GM06990 (cell line): ENCODE results near the gene OTOP2.
"Not testable (repeated sequence)": the region's sequence is repeated elsewhere in the genome, so short reads cannot be mapped to it uniquely, and the experiment has no call there.

ENCODE experiments used
- DNase-seq: peaks from one replicate; pipeline ENCODE4 v3.0.0-alpha.2; 2011; ENCODE audit not compliant: insufficient read length; ENCODE audit errors: extremely low read depth
- H3K27me3 ChIP-seq: replicated peaks from 2 replicates; pipeline ENCODE4 v1.6.0; 2011; ENCODE audit warnings: low read length; ENCODE audit not compliant: control insufficient read depth, insufficient read depth
- H3K36me3 ChIP-seq: 2 replicates; pipeline ENCODE4 v1.5.1; 2011; ENCODE audit warnings: low read length; ENCODE audit not compliant: control insufficient read depth, insufficient read depth
- H3K4me3 ChIP-seq: replicated peaks from 2 replicates; pipeline ENCODE4 v1.5.1; 2011; ENCODE audit warnings: low read depth, mild to moderate bottlenecking, control low read depth, low read length
- TF ChIP-seq, protein P1 (sequence below): IDR thresholded peaks from 2 replicates; pipeline ENCODE4 v1.5.1; 2011; ENCODE audit warnings: low read length, control low read depth, mild to moderate bottlenecking, inconsistent platforms; ENCODE audit not compliant: insufficient read depth, poor library complexity, severe bottlenecking

Gene OTOP2

DNA sequence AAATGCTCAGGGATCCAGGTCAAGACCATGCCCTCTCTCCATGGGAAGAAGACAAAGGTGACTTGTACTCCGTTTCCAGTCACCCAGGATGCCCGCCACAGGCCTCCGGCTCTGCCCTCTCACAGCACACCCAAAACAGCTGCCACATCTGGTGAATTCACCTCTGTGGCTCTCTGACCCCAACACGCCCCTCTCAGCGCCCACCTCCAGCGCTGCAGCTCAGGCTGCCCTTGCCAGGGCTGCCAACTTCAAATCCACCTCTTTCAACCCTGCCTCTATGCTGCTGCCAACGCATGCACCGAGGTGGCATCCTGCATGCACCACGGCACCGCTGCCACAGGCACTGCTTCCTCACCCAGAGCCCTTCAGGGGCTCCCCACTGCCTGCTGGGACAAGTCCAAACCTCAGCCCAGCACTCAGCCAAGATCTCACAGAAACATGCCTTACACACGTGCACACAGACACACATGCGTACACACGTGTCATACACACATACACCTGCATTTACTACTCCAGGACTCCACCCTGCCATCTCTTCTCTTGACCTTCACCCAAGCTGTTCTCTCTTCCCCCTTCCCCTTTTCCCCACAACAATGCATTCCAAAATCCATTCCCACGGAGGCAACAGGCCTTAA is 41.0 kb downstream of the OTOP2 start:
- no peaks in the 10 kb centered on the region for H3K27me3 ChIP-seq
- H3K4me3 ChIP-seq = no peak overlapping the region
- TF ChIP-seq, protein P1, sequence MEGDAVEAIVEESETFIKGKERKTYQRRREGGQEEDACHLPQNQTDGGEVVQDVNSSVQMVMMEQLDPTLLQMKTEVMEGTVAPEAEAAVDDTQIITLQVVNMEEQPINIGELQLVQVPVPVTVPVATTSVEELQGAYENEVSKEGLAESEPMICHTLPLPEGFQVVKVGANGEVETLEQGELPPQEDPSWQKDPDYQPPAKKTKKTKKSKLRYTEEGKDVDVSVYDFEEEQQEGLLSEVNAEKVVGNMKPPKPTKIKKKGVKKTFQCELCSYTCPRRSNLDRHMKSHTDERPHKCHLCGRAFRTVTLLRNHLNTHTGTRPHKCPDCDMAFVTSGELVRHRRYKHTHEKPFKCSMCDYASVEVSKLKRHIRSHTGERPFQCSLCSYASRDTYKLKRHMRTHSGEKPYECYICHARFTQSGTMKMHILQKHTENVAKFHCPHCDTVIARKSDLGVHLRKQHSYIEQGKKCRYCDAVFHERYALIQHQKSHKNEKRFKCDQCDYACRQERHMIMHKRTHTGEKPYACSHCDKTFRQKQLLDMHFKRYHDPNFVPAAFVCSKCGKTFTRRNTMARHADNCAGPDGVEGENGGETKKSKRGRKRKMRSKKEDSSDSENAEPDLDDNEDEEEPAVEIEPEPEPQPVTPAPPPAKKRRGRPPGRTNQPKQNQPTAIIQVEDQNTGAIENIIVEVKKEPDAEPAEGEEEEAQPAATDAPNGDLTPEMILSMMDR = no peak
- no peak for DNase-seq
- no peaks in the 10 kb centered on the region for H3K36me3 ChIP-seq

DNA sequence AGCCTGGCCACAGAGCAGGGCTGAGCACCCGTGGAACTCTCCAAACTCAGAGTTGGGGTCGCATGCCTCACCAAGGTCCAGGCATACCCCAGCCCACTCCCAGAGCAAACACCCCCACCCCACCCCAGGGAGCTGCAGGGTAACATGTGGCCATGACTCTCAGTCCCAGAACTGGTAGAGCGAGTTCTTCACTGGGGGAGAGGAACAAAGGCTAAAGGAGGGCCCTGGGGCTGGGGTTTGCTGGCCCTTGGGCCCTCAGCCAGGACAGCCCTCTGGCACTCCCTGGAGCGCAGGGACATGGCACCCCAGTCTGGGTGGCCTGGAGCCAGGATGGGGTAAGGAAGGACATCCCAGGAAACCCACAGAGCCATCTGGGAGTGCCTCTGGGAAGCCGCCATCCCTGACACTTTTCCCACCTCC is 44.3 kb downstream of the OTOP2 start:
- DNase-seq = no peak
- TF ChIP-seq, protein P1 = no peak
- peaks cover 4% of the 10 kb centered on the region for H3K27me3 ChIP-seq
- no peaks in the 10 kb centered on the region for H3K36me3 ChIP-seq
- no peak overlapping the region for H3K4me3 ChIP-seq

DNA sequence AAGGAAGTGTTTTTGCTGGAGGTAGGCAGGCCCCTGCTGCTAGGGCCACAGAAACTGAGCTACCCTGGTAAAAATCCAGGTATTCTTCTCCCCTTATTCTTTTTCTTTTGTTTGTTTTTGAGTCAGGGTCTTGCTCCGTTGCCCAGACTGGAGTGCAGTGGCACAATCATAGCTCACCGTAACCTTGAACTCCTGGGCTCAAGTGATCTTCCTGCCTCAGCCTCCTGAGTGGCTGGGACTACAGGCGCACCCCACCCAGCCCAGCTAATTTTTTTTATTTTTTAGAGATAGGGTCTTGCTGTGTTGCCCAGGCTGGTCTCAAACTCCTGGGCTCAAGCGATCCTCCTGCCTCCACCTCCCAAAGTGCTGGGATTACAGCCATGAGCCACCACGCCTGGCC is 45.4 kb downstream of the OTOP2 start:
- H3K4me3 ChIP-seq, H3K36me3 ChIP-seq, DNase-seq, H3K27me3 ChIP-seq: not testable (repeated sequence)

DNA sequence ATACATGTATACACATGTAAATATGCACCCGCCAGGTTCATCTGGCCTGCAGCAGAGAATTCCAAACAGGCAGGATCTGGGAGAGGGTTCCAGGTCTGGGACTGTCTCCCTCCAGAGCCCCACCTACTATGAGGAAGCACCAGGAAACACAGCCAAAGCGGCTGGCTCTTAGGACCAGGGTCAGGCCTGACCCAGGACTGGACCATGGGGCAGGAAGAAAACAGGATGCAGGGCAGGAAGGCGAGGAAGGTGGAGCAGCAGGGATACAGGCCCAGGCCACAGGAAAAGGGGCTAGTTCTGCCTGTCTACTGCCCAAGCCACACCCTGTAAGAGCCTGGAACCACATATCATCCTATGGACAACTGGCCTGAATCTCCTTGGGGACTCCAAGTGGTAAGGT is 46.3 kb downstream of the OTOP2 start:
- DNase-seq = no peak
- H3K36me3 ChIP-seq = no peaks in the 10 kb centered on the region
- peaks cover 4% of the 10 kb centered on the region for H3K27me3 ChIP-seq
- TF ChIP-seq, protein P1 = no peak
- H3K4me3 ChIP-seq = no peak overlapping the region

DNA sequence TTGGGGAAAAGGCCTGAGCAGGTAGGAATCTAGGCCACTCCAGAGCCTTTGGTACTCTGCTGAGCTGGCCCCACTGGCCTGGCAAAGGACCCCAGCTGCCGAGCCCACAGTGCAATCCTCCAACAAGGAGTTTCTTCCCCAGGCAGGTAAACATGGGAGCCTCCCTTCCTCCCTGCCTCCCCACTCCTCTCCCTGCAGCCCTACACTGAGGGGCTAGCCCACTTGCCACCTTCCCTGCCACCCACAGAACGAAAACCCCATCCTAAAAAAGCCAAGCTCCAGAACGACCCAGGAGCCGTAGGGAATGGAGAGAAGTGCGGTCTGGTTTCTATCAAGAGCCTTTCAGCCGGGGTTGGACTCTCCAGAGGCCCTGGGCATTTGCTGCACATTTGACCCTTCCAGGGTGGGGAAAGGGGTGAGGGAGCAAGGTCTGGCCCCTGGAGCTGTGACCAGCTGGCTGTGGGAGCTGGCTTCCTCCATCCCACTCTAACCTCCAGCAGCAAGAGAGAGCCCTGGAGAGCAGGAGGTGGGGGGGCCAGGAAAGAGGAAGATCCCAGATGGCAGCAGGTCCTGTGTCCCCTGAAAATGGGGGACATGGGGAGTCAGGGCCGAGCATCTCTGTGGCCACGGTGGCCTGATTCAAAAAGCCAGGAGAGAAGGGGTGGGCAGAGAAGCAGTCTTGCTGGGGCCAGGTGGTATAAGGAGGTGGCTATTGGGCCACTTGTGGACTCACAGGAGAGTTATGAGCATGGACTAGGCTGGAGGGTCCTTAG is 47.2 kb downstream of the OTOP2 start:
- Histone ChIP-seq H3K27me3 (peaks cover 4% of the 10 kb centered on the region), H3K4me3 (peak overlapping the region; percentile 63), H3K36me3 (no peaks in the 10 kb centered on the region)
- no peak for DNase-seq
- TF ChIP-seq, protein P1 = no peak

DNA sequence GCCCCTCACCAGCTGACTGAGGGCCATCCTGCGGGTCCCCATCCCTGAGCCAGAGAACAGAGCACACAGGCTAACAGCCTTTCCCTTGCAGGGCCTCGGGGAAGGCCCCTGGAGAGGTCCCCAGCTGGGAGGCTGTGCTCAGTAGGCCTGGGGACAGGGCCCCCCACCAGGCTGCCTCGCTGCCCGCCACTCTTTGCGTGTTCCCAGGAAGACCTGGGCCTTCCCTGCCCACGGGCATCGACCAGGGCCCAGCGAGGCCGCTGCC is 47.7 kb downstream of the OTOP2 start:
- Histone ChIP-seq H3K27me3 (peaks cover 4% of the 10 kb centered on the region), H3K4me3 (peak overlapping the region; percentile 63), H3K36me3 (no peaks in the 10 kb centered on the region)
- DNase-seq = no peak
- TF ChIP-seq, protein P1 = no peak
